ENCODE measurements around the gene GDPD2. TPM values are rescaled to one million over a fixed set of nuclear protein-coding genes. Genes with fewer than 3 reads are reported as not detected.

The GDPD2 gene
- total RNA-seq, 2 experiments from 2014 or later: 0.26 TPM; not detected in 1

- DNase-seq (no peak), ATAC-seq (no peak)
- H3K4me1 Mint-ChIP-seq: peaks cover 7% of the 10 kb centered on the region
- no peaks in the 10 kb centered on the region for H3K27me3 Mint-ChIP-seq
- no peaks in the 10 kb centered on the region for H3K36me3 Mint-ChIP-seq
- no peak overlapping the region for H3K4me3 Mint-ChIP-seq
- H3K9me3 Mint-ChIP-seq (ENCODE audit: low read depth): no peaks in the 10 kb centered on the region
- H3K27ac Mint-ChIP-seq: no peak overlapping the region
- CTCF ChIA-PET: interaction anchor here (0.8 to 1.7 kb wide), 2 partner anchors 22 to 296 kb away, joined by 3 to 4 read pairs; partner anchors contain the start of gene IGBP1
Observed at GRCh38 chrX:70429759-70430158, 6.6 kb downstream of the GDPD2 start.

- no peaks in the 10 kb centered on the region for H3K27me3 Mint-ChIP-seq
- ATAC-seq: no peak
- peak overlapping the region; percentile 91 for H3K27ac Mint-ChIP-seq
- H3K4me1 Mint-ChIP-seq: peaks cover 30% of the 10 kb centered on the region
- DNase-seq: no peak
- H3K36me3 Mint-ChIP-seq: no peaks in the 10 kb centered on the region
- H3K9me3 Mint-ChIP-seq (ENCODE audit: low read depth): no peaks in the 10 kb centered on the region
- H3K4me3 Mint-ChIP-seq: peak overlapping the region; percentile 88
- CTCF ChIA-PET: interaction anchor here (0.6 to 4.1 kb wide), 8 partner anchors 10 to 403 kb away, joined by 3 to 26 read pairs (median 4); partner anchors contain the start of genes GDPD2, IGBP1, KIF4A and PDZD11
Observed at GRCh38 chrX:70432936-70433847, 10.1 kb downstream of the GDPD2 start.

GRCh38 chrX:70433848-70434351 is 10.8 kb downstream of the GDPD2 start:
- peak overlapping the region; percentile 91 for H3K27ac Mint-ChIP-seq
- peaks cover 37% of the 10 kb centered on the region for H3K4me1 Mint-ChIP-seq
- H3K4me3 Mint-ChIP-seq: peak overlapping the region; percentile 88
- H3K9me3 Mint-ChIP-seq (ENCODE audit: low read depth): no peaks in the 10 kb centered on the region
- CTCF ChIA-PET: interaction anchor here (0.6 to 4.1 kb wide), 6 partner anchors 10 to 404 kb away, joined by 3 to 26 read pairs (median 6); partner anchors contain the start of gene IGBP1
- peak; percentile 82 for ATAC-seq
- peak; percentile 84 for DNase-seq
- H3K36me3 Mint-ChIP-seq: no peaks in the 10 kb centered on the region
- H3K27me3 Mint-ChIP-seq: no peaks in the 10 kb centered on the region

DNA sequence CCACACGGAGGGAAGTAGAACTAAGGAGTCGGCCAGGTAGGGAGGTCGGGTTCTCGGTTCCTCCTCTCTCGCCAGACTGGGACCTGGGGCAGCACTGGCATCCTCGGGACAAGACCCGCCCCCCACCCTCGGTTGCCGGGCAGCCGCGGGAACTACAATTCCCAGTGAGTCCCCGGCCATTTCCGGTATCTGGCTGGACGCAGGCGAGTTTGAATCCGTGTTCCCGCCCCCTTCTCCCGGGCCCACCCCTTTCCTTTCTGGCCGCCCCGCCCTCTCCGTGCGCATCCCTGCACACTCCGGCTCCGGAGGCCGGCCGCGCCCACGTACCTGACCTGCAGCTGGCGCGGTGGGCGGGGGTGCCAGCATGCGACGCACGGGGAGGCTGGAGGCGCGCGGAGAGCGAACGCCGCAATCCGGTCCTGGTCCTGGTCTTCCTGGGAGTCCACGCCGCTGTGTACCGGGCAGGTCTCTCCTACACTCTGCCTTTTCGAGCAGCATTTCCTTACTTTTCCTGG is 11.3 kb downstream of the GDPD2 start:
- Mint-ChIP-seq H3K27ac (peak overlapping the region; percentile 91), H3K36me3 (no peaks in the 10 kb centered on the region), H3K27me3 (no peaks in the 10 kb centered on the region), H3K4me1 (peaks cover 41% of the 10 kb centered on the region), H3K4me3 (peak overlapping the region; percentile 88), H3K9me3 (ENCODE audit: low read depth) (no peaks in the 10 kb centered on the region)
- peak; percentile 85 for DNase-seq
- CTCF ChIA-PET: interaction anchor here (1.4 to 4.1 kb wide), 5 partner anchors 17 to 405 kb away, joined by 4 to 26 read pairs (median 7); partner anchors contain the start of gene IGBP1
- peak; percentile 70 for ATAC-seq

- CTCF ChIA-PET: interaction anchor here (1.3 to 4.1 kb wide), 7 partner anchors 16 to 536 kb away, joined by 3 to 26 read pairs (median 6); partner anchors contain the start of gene IGBP1
- Mint-ChIP-seq H3K4me3 (peak overlapping the region; percentile 88), H3K9me3 (ENCODE audit: low read depth) (no peaks in the 10 kb centered on the region), H3K4me1 (peaks cover 45% of the 10 kb centered on the region), H3K27me3 (no peaks in the 10 kb centered on the region), H3K36me3 (no peaks in the 10 kb centered on the region), H3K27ac (peak overlapping the region; percentile 77)
- ATAC-seq: peak; percentile 24
- DNase-seq: peak; percentile 56
Observed at GRCh38 chrX:70434914-70435586, 11.9 kb downstream of the GDPD2 start.

DNA sequence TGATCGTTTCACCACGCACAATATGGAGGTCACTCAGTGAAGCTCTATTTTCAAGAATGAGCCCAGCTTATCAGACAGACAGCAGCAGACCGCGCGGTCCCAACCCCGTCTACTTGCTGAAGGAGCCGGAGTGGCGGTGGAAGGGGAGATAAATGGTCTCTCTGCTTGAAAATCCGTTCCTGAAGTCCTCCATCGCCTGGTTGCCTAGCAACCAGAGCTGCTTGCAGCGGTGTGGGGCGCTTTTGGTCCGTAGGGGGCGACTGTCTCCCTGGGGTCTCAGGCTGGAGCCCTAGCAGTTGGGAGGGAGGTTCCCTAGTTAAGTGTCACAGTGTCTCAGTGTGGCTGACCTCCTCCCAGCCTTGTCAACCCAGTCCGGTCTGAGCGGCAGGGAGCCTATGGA is 13.2 kb downstream of the GDPD2 start:
- peaks cover 8% of the 10 kb centered on the region for H3K27me3 Mint-ChIP-seq
- DNase-seq (peak; percentile 49), ATAC-seq (no peak)
- no peaks in the 10 kb centered on the region for H3K9me3 Mint-ChIP-seq (ENCODE audit: low read depth)
- CTCF ChIA-PET: interaction anchor here (1.4 to 4.1 kb wide), 4 partner anchors 15 to 143 kb away, joined by 4 to 26 read pairs (median 6); no protein-coding TSS in a partner anchor
- H3K36me3 Mint-ChIP-seq: no peaks in the 10 kb centered on the region
- no peak overlapping the region for H3K4me3 Mint-ChIP-seq
- H3K27ac Mint-ChIP-seq: no peak overlapping the region
- H3K4me1 Mint-ChIP-seq: peaks cover 48% of the 10 kb centered on the region

- Mint-ChIP-seq H3K9me3 (ENCODE audit: low read depth) (no peaks in the 10 kb centered on the region), H3K36me3 (no peaks in the 10 kb centered on the region), H3K4me1 (peaks cover 48% of the 10 kb centered on the region), H3K27ac (no peak overlapping the region), H3K27me3 (peaks cover 13% of the 10 kb centered on the region), H3K4me3 (no peak overlapping the region)
- CTCF ChIA-PET: interaction anchor here (1.7 kb wide), 1 partner anchor 117 kb away, joined by 5 read pairs; no protein-coding TSS in a partner anchor
- no peak for DNase-seq
- no peak for ATAC-seq
Observed at GRCh38 chrX:70437011-70437410, 13.9 kb downstream of the GDPD2 start.

DNA sequence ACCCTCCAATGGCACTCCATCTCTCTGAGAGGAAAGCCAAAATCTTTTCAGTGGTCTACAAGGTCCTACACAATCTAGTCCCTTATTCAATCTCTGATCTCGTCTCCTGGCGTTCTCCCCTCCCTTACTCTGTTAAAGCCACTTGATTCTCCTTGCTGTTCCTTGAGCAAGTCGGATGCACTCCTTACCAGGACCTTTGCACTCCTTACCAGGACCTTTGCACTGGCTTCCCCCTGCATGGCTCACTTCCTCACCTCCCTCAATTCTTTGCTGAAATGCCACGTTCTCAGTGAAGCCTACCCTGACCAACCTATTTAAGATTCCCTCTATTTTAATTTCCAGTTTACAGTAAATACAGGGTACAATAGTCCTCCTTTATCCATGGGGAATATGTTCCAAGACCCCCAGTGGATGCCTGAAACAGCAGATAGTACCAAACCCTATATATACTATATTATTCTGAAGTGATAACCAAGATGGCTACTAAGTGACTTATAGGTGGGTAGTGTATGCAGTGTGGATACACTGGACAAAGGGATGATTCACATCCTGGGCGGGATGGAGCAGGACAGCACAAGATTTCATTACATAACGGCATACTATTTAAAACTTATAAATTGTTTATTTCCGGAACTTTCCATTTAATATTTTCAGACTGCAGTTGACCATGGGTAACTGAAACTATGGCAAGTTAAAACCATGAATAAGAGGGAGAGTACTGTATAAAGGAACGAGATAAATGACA is 15.0 kb downstream of the GDPD2 start:
- no peak overlapping the region for H3K4me3 Mint-ChIP-seq
- H3K27me3 Mint-ChIP-seq: peaks cover 23% of the 10 kb centered on the region
- no peak for DNase-seq
- no peak for ATAC-seq
- peaks cover 47% of the 10 kb centered on the region for H3K4me1 Mint-ChIP-seq
- H3K36me3 Mint-ChIP-seq: no peaks in the 10 kb centered on the region
- no peak overlapping the region for H3K27ac Mint-ChIP-seq
- no peaks in the 10 kb centered on the region for H3K9me3 Mint-ChIP-seq (ENCODE audit: low read depth)
- CTCF ChIA-PET: interaction anchor here (1.0 to 2.2 kb wide), 2 partner anchors 14 to 16 kb away, joined by 3 to 6 read pairs; no protein-coding TSS in a partner anchor

DNA sequence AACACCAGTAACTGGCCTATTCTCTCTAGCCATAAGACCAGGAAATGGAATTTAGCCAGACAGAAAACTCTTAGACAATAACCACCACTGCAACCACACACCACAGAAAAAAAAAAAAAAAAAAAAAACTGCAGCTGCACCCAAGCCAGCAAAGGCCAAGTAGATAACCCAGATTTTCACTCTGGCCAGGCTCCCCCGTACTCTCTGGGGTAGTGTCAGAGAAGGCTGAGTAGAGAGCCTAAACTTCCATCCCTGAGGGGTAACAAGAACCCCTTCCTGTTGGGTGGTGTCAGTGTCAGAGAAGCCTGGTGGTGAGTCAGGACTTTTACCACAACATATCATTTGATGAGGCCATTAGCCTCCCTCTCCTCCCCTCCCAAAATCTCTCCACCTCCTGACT is 15.9 kb downstream of the GDPD2 start:
- Mint-ChIP-seq H3K36me3 (no peaks in the 10 kb centered on the region), H3K4me3 (peak overlapping the region; percentile 5), H3K27me3 (peaks cover 29% of the 10 kb centered on the region), H3K9me3 (ENCODE audit: low read depth) (no peaks in the 10 kb centered on the region), H3K4me1 (peaks cover 41% of the 10 kb centered on the region), H3K27ac (peak overlapping the region; percentile 56)
- CTCF ChIA-PET: interaction anchor here (1.0 to 2.2 kb wide), 3 partner anchors 13 to 17 kb away, joined by 3 to 6 read pairs (median 3); no protein-coding TSS in a partner anchor
- ATAC-seq: peak; percentile 56
- peak; percentile 59 for DNase-seq

DNA sequence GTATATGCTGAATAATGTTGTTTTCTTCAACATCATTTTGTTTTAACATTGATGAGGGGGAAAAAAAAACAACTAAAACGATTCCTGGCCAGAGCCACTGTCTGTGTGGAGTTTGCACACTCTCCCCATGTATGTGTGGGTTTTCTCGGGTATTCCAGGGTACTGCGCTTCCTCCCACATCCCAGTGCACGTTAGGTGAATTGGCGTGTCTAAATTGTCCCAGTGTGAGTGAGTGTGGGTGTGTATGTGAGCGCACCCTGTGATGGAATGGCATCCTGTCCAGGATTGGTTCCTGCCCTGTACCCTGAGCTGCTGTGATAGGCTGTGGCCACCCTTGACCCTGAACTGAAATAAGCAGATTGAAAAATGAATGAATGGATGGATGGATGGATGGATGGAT is 19.1 kb downstream of the GDPD2 start:
- H3K36me3 Mint-ChIP-seq: no peaks in the 10 kb centered on the region
- peaks cover 30% of the 10 kb centered on the region for H3K4me1 Mint-ChIP-seq
- CTCF ChIA-PET: interaction anchor here (0.8 to 1.0 kb wide), 2 partner anchors 10 to 146 kb away, joined by 3 to 4 read pairs; no protein-coding TSS in a partner anchor
- no peak for DNase-seq
- ATAC-seq: no peak
- H3K27ac Mint-ChIP-seq: no peak overlapping the region
- no peaks in the 10 kb centered on the region for H3K9me3 Mint-ChIP-seq (ENCODE audit: low read depth)
- peaks cover 41% of the 10 kb centered on the region for H3K27me3 Mint-ChIP-seq
- H3K4me3 Mint-ChIP-seq: no peak overlapping the region

- peaks cover 41% of the 10 kb centered on the region for H3K27me3 Mint-ChIP-seq
- no peaks in the 10 kb centered on the region for H3K36me3 Mint-ChIP-seq
- H3K4me1 Mint-ChIP-seq: peaks cover 9% of the 10 kb centered on the region
- DNase-seq (no peak), ATAC-seq (peak; percentile 65)
- CTCF ChIA-PET: interaction anchor here (0.9 kb wide), 1 partner anchor 11 kb away, joined by 3 read pairs; no protein-coding TSS in a partner anchor
- H3K27ac Mint-ChIP-seq: no peak within 1 kb of the TSS
- H3K9me3 Mint-ChIP-seq (ENCODE audit: low read depth): no peaks in the 10 kb centered on the region
- peak within 1 kb of the TSS; percentile 59 for H3K4me3 Mint-ChIP-seq
Observed at GRCh38 chrX:70444326-70444945, 21.3 kb downstream of the GDPD2 start, which contains the start of gene DLG3. Gene DLG3 (plus strand): TSS chrX:70444835. CDS start chrX:70445202, 367 bp downstream.
